ENCODE data around the gene HGD. TPM values are rescaled to one million over a fixed set of nuclear protein-coding genes. Genes with fewer than 3 reads are reported as not detected.

Gene HGD
- total and polyA plus RNA-seq, 7 donors = 0.71 to 54.1 (median 35.7) TPM; not detected in 3

DNA sequence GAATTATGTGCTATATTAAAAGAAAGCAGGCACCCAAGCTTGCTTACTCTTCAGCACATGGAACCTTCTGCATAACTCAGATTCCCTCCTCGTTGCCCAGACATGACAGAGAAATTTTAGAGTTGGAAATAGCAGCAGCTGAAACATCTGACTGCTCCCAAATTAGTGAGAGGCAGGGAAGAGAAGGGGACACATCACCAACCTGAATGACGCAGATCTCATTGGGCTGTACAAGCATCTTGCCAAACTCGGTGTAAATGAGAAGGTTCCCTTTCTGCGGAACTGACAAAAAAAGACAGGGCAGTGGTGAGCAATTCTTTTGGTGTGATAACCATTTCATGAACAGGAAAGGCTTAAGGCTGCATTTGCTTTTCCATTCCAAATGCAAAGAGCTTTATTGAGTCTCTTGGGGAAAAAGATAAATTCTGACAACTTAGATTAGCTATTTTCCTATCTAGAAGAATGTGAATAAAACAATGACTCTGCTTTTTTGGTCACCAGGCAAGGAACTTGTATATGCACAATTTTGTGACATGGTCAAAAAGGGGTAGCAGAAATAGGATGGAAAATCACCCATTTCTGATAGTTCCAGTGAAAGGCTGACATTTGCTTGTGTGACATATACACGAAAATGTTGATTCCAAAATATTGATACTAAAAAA lies 35.1 kb downstream of the HGD start:
- Histone ChIP-seq H3K36me3 (no peaks in the 10 kb centered on the region), H3K27ac (no peak overlapping the region), H3K9me3 (no peaks in the 10 kb centered on the region), H3K4me3 (no peak overlapping the region), H3K4me1 (peaks cover 0 to 8% (median 2%) of the 10 kb centered on the region in 4 donors), H3K27me3 (no peaks in the 10 kb centered on the region)
- TF ChIP-seq, protein P1, sequence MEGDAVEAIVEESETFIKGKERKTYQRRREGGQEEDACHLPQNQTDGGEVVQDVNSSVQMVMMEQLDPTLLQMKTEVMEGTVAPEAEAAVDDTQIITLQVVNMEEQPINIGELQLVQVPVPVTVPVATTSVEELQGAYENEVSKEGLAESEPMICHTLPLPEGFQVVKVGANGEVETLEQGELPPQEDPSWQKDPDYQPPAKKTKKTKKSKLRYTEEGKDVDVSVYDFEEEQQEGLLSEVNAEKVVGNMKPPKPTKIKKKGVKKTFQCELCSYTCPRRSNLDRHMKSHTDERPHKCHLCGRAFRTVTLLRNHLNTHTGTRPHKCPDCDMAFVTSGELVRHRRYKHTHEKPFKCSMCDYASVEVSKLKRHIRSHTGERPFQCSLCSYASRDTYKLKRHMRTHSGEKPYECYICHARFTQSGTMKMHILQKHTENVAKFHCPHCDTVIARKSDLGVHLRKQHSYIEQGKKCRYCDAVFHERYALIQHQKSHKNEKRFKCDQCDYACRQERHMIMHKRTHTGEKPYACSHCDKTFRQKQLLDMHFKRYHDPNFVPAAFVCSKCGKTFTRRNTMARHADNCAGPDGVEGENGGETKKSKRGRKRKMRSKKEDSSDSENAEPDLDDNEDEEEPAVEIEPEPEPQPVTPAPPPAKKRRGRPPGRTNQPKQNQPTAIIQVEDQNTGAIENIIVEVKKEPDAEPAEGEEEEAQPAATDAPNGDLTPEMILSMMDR (IDR thresholded peaks at IDR 0.05) = no peak
- TF ChIP-seq POLR2AphosphoS5 (IDR thresholded peaks at IDR 0.05) = no peak
- no peak for TF ChIP-seq EP300 (IDR thresholded peaks at IDR 0.05)
- TF ChIP-seq POLR2A (IDR thresholded peaks at IDR 0.05) = no peak
- 88 to 92% methylated on average over 5 of the region's 5 CpGs for WGBS, 2 donors
- intact Hi-C loops (cut with DNase I) = no loop called here
- DNase-seq = no peak

- H3K4me3 ChIP-seq = no peak overlapping the region
- intact Hi-C loops (cut with DNase I) = no loop called here
- no peak for TF ChIP-seq POLR2AphosphoS5 (IDR thresholded peaks at IDR 0.05)
- TF ChIP-seq, protein P1 (IDR thresholded peaks at IDR 0.05) = no peak
- TF ChIP-seq EP300 (IDR thresholded peaks at IDR 0.05) = no peak
- no peak for TF ChIP-seq POLR2A (IDR thresholded peaks at IDR 0.05)
- WGBS, 2 donors = 71 to 90% methylated on average over 5 of the region's 5 CpGs
- H3K9me3 ChIP-seq = no peaks in the 10 kb centered on the region
- no peak for DNase-seq
- no peak overlapping the region for H3K27ac ChIP-seq
- no peaks in the 10 kb centered on the region for H3K36me3 ChIP-seq
- peaks cover 0 to 8% (median 2%) of the 10 kb centered on the region in 4 donors for H3K4me1 ChIP-seq
- no peaks in the 10 kb centered on the region for H3K27me3 ChIP-seq
Observed at GRCh38 chr3:120645083-120645845, 36.8 kb downstream of the HGD start.

- Histone ChIP-seq H3K36me3 (no peaks in the 10 kb centered on the region), H3K9me3 (no peaks in the 10 kb centered on the region), H3K27me3 (no peaks in the 10 kb centered on the region), H3K4me3 (no peak overlapping the region), H3K27ac (no peak overlapping the region), H3K4me1 (peaks cover 0 to 9% (median 4%) of the 10 kb centered on the region in 4 donors)
- DNase-seq = no peak
- TF ChIP-seq POLR2AphosphoS5 (IDR thresholded peaks at IDR 0.05) = no peak
- no peak for TF ChIP-seq EP300 (IDR thresholded peaks at IDR 0.05)
- no peak for TF ChIP-seq POLR2A (IDR thresholded peaks at IDR 0.05)
- TF ChIP-seq, protein P1 (IDR thresholded peaks at IDR 0.05) = no peak
- intact Hi-C loops (cut with DNase I) = no loop called here
- WGBS, 2 donors = 58 to 84% methylated on average over 4 of the region's 4 CpGs
Observed at GRCh38 chr3:120642368-120642948, 39.6 kb downstream of the HGD start.

DNA sequence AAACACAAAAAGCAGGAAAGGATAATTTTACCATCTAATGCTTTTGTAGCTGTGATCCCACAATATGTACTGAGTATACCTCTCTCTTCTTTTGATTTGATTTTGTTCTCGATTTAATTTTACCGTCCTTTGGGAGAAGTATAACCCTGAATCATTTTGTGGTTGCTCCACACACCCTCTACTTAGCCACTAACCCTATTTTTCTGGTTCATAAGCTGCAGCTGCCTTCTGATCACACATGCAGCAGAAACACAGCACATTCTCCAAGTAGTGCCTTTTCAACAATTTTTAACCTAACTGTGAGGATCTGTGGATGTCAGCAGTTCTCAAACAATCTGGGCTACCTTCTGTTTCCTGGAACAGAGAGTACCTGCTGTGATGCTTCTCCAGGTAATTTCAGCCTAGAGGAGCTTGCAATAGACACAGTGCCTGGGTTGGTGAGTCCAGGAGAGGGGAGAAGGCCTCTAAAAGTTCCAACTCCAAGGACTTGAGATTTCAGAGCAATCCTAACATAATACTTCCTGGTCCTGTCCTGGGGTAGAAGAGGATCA lies 40.3 kb downstream of the HGD start:
- Histone ChIP-seq H3K36me3 (no peaks in the 10 kb centered on the region), H3K9me3 (no peaks in the 10 kb centered on the region), H3K27ac (no peak overlapping the region), H3K27me3 (no peaks in the 10 kb centered on the region), H3K4me3 (no peak overlapping the region), H3K4me1 (peaks cover 0 to 11% (median 2%) of the 10 kb centered on the region in 4 donors)
- WGBS, 2 donors = 89 to 94% methylated on average over 2 of the region's 2 CpGs
- DNase-seq = no peak
- intact Hi-C loops (cut with DNase I) = no loop called here
- TF ChIP-seq EP300 (IDR thresholded peaks at IDR 0.05) (no peak), POLR2AphosphoS5 (IDR thresholded peaks at IDR 0.05) (no peak), POLR2A (IDR thresholded peaks at IDR 0.05) (no peak)
- TF ChIP-seq, protein P1 (IDR thresholded peaks at IDR 0.05) = no peak
